K562 (cell line): ENCODE data around the gene RAB31. TPM values are rescaled to one million over a fixed set of nuclear protein-coding genes. Genes with fewer than 3 reads are reported as not detected.

Source experiments
- ATAC-seq: fragments of 200-7000 bp; cut with Tn5 transposase; 3 replicates; pipeline ENCODE4 v1.9.1; 2020; ENCODE audit warnings: moderate library complexity
- BruUV-seq: library from RNA; stranded (reverse); fragments of 400-500 nt; replicated peaks from 2 replicates; lab custom pipeline; 2021; lab: Mats Ljungman, UMichigan
- CTCF ChIA-PET: fragments of 300-600 bp; formaldehyde crosslinking; extraction: SDS; loops from one replicate; lab custom pipeline; 2021; ENCODE audit warnings: low intra/inter-chr PET ratio; lab: Yijun Ruan, JAX
- POLR2A ChIA-PET: fragments of 300-600, 350-650 bp; sonication (Branson Sonifier 250); formaldehyde crosslinking; extraction: SDS; loops from one replicate; lab custom pipeline; 2021; ENCODE audit warnings: antibody characterized with exemption, inconsistent platforms; lab: Yijun Ruan, JAX
- DNase-seq, 4 experiments: peaks; one replicate each; pipeline versions ENCODE4 v3.0.0 to v3.0.0-alpha.2; 2011 to 2018; ENCODE audit warnings: low spot score in 3 of 4, mixed read lengths in 3 of 4; ENCODE audit errors: extremely low read depth in 1 of 4
- FAIRE-seq: peaks from 2 replicates; lab custom pipeline; 2011; peaks lifted over from hg19 to GRCh38; lab: Jason Lieb, UNC
- H2AFZ ChIP-seq: 2 replicates; pipeline ENCODE4 v1.6.0; 2011; ENCODE audit warnings: low read depth, low read length, control low read depth, inconsistent platforms
- H3K27ac ChIP-seq: fragments of 200-600 bp; 3 replicates; pipeline ENCODE4 v1.8.0; 2011; ENCODE audit warnings: low read depth, mild to moderate bottlenecking, control low read depth, inconsistent platforms, low read length, moderate library complexity, mixed read lengths; ENCODE audit errors: extremely low read depth
- H3K27me3 ChIP-seq, 2 experiments: fragments of 300-600 bp in 1 of 2; 2 replicates in 1 of 2; 3 replicates in 1 of 2; pipeline versions ENCODE4 v1.6.0 to v1.8.0; 2011; ENCODE audit warnings: inconsistent platforms in 2 of 2, low read length in 2 of 2, mild to moderate bottlenecking in 1 of 2, mixed read lengths in 1 of 2, moderate library complexity in 1 of 2; ENCODE audit not compliant: control insufficient read depth in 2 of 2, insufficient read depth in 2 of 2
- H3K36me3 ChIP-seq: fragments of 300-600 bp; 3 replicates; pipeline ENCODE4 v1.8.0; 2011; ENCODE audit warnings: mild to moderate bottlenecking, low read length, inconsistent platforms; ENCODE audit not compliant: control insufficient read depth, insufficient read depth
- H3K4me1 ChIP-seq, 2 experiments: fragments of 200-600 bp in 1 of 2; replicated peaks in 1 of 2; 2 replicates in 1 of 2; 3 replicates in 1 of 2; pipeline versions ENCODE4 v1.5.1 to v1.8.0; 2011; ENCODE audit warnings: inconsistent platforms in 2 of 2, low read length in 2 of 2, mild to moderate bottlenecking in 1 of 2, mixed read lengths in 1 of 2, moderate library complexity in 1 of 2; ENCODE audit not compliant: control insufficient read depth in 2 of 2, insufficient read depth in 2 of 2
- H3K4me2 ChIP-seq: 2 replicates; pipeline ENCODE4 v1.6.1; 2011; ENCODE audit warnings: low read length, control low read depth, inconsistent platforms, mixed read lengths; ENCODE audit not compliant: insufficient read depth
- H3K4me3 ChIP-seq: fragments of 200-600 bp; sonication (generic), shearing (Covaris generic); 2 replicates; pipeline ENCODE4 v1.5.1; 2016; ENCODE audit warnings: control low read depth, inconsistent platforms
- H3K79me2 ChIP-seq: fragments of 200-600 bp; 3 replicates; pipeline ENCODE4 v1.8.0; 2011; ENCODE audit warnings: low read length, inconsistent platforms; ENCODE audit not compliant: control insufficient read depth, insufficient read depth
- H3K9ac ChIP-seq, 2 experiments: 2 replicates each; pipeline versions ENCODE4 v1.6.0 to v1.6.1; 2011; ENCODE audit warnings: low read depth in 2 of 2, low read length in 2 of 2, control low read depth in 1 of 2, inconsistent platforms in 1 of 2, mild to moderate bottlenecking in 1 of 2, mixed read lengths in 1 of 2; ENCODE audit not compliant: insufficient read depth in 1 of 2
- H3K9me1 ChIP-seq: one replicate; pipeline ENCODE4 v1.6.0; 2011; ENCODE audit warnings: inconsistent platforms, mild to moderate bottlenecking, low read length, moderate library complexity; ENCODE audit not compliant: control insufficient read depth, insufficient read depth
- H3K9me3 ChIP-seq: replicated peaks from 2 replicates; pipeline ENCODE4 v1.5.1; 2011; ENCODE audit warnings: low read depth, low read length, inconsistent platforms; ENCODE audit not compliant: control insufficient read depth, insufficient read depth
- H4K20me1 ChIP-seq: replicated peaks from 2 replicates; pipeline ENCODE4 v1.6.1; 2011; ENCODE audit warnings: low read length, inconsistent platforms, mixed read lengths; ENCODE audit not compliant: control insufficient read depth, insufficient read depth
- CHD4 ChIP-seq: fragments of 200-600 bp; sonication (generic); IDR thresholded peaks from 3 replicates; pipeline ENCODE4 v1.6.1; 2012; ENCODE audit warnings: low read depth, mild to moderate bottlenecking, mixed read lengths, low read length, inconsistent platforms; ENCODE audit not compliant: insufficient read depth, insufficient replicate concordance, poor library complexity, severe bottlenecking
- GTF2E2 ChIP-seq: fragments of 200-800 bp; sonication (Bioruptor generic); IDR thresholded peaks from 2 replicates; pipeline ENCODE4 v1.6.1; 2016; ENCODE audit warnings: missing genetic modification characterization, missing compliant biosample characterization
- HDAC6 ChIP-seq: IDR thresholded peaks from 2 replicates; pipeline ENCODE4 v1.6.1; 2012; ENCODE audit warnings: low read depth, mild to moderate bottlenecking, control low read depth, inconsistent platforms, low read length, moderate library complexity
- ILF3 ChIP-seq: fragments of 450-650 bp; IDR thresholded peaks from 2 replicates; pipeline ENCODE4 v1.6.1; 2018; ENCODE audit warnings: antibody characterized with exemption, mild to moderate bottlenecking, moderate library complexity, borderline replicate concordance
- MLLT1 ChIP-seq, 2 experiments: fragments of 450-650 bp; IDR thresholded peaks; 2 replicates each; pipeline ENCODE4 v1.6.1; 2016
- MXI1 ChIP-seq: IDR thresholded peaks from 2 replicates; pipeline ENCODE4 v1.6.1; 2011; ENCODE audit warnings: low read depth, mild to moderate bottlenecking, improper control_type of control experiment, low read length
- POLR2G ChIP-seq: fragments of 200-400 bp; formaldehyde crosslinking; IDR thresholded peaks from 2 replicates; pipeline ENCODE4 v1.6.1; 2017; ENCODE audit warnings: low read depth, mild to moderate bottlenecking, antibody characterized with exemption, low read length, moderate library complexity
- PRMT5 ChIP-seq: sonication (generic); formaldehyde crosslinking; IDR thresholded peaks from 2 replicates; pipeline ENCODE4 v1.5.0; 2020; ENCODE audit warnings: missing genetic modification reagents
- ZNF175 ChIP-seq: fragments of 200-800 bp; sonication (Bioruptor generic); IDR thresholded peaks from 2 replicates; pipeline ENCODE4 v1.6.1; 2016; ENCODE audit warnings: low read depth, mild to moderate bottlenecking, missing genetic modification characterization, missing compliant biosample characterization
- ZNF311 ChIP-seq: fragments of 250-450 bp; sonication (Bioruptor Pico); IDR thresholded peaks from 2 replicates; pipeline ENCODE4 v1.4.0; 2020; ENCODE audit warnings: mild to moderate bottlenecking, moderate library complexity
- WGBS: fragments of 100-300 bp; shearing (Covaris generic); methylation state at CpG from one replicate; pipeline ENCODE4 v1.1.6; 2016; ENCODE audit warnings: low coverage, mixed read lengths; ENCODE audit not compliant: insufficient coverage; ENCODE audit errors: missing lambda C conversion rate; 5-methylcytosine and 5-hydroxymethylcytosine counted together
- in situ Hi-C: fragments of 300-500 bp; cut with MboI; formaldehyde crosslinking; loops from 4 replicates; pipeline ENCODE4 v1.15.0; 2018; ENCODE audit warnings: inconsistent platforms, mixed read lengths
- intact Hi-C: fragments of 100-400 bp; cut with micrococcal nuclease; formaldehyde crosslinking; loops from 2 replicates; pipeline ENCODE4 v1.14.2; 2022
- polyA plus RNA-seq, 8 experiments: library from polyadenylated mRNA; depleted of rRNA in 4 of 8; stranded (reverse) in 5 of 8; unstranded in 3 of 8; fragments of >200 nt; fragmentation: Nextera tagmentation in 2 of 8; fragmentation: Illumina TruSeq in 1 of 8; extraction: Ambion mirVana in 2 of 8; extraction: Trizol in 1 of 8; gene quantifications; 2 replicates each; pipeline versions ENCODE4 v1.2.1 to v1.2.3, GENCODE V29; 2011 to 2014; ENCODE audit warnings: inconsistent platforms in 1 of 8, missing spikeins in 1 of 8
- total RNA-seq, 7 experiments: library from RNA; depleted of rRNA in 6 of 7; stranded (reverse); fragments of >200 nt in 6 of 7; fragmentation: Illumina TruSeq in 2 of 7; extraction: Trizol in 2 of 7; gene quantifications; 2 replicates each; pipeline versions ENCODE4 v1.2.1 to v1.2.3, GENCODE V29; 2011 to 2021; ENCODE audit warnings: low replicate concordance in 1 of 7
- TF ChIP-seq, protein P1 (sequence below): sonication (generic); formaldehyde crosslinking; IDR thresholded peaks from 2 replicates; pipeline ENCODE4 v1.9.0; 2022; ENCODE audit warnings: mild to moderate bottlenecking, missing genetic modification reagents

The RAB31 gene
- total and polyA plus RNA-seq, 9 of the 15 experiments (the other 6 are each of a cell fraction or from before 2014, with no cell fraction given) = 20.7 to 70.4 (median 41.3) TPM

GRCh38 chr18:9741406-9741792, 33.3 kb downstream of the RAB31 start:
- TF ChIP-seq GTF2E2 (tag) (no peak), POLR2G (peak; percentile 44; the same call in 1 of the 2 replicates)
- no TSS peak for BruUV-seq
- DNase-seq (no peak), ATAC-seq (no peak), FAIRE-seq (no peak)
- Histone ChIP-seq H3K4me1 (peaks cover 28 to 32% of the 10 kb centered on the region in 2 experiments), H3K4me2 (no peak overlapping the region), H3K36me3 (no peaks in the 10 kb centered on the region), H2AFZ (peak overlapping the region; percentile 80; the same call in 1 of the 2 replicates), H4K20me1 (no peaks in the 10 kb centered on the region), H3K9me3 (no peaks in the 10 kb centered on the region), H3K9ac (peak overlapping the region in 1 of 2 experiments; percentile 79; a peak in 2 of 4 replicates), H3K27ac (peak overlapping the region; percentile 74; the same call in 1 of the 3 replicates), H3K4me3 (no peak overlapping the region), H3K27me3 (no peaks in the 10 kb centered on the region), H3K79me2 (peaks cover 31% of the 10 kb centered on the region), H3K9me1 (no peaks in the 10 kb centered on the region)
- in situ Hi-C loops = no loop called here
- POLR2A ChIA-PET = no interaction called here
- intact Hi-C loops = no loop called here
- CTCF ChIA-PET = no interaction called here
- WGBS = 90% methylated on average over 6 of the region's 6 CpGs

- H3K27me3 ChIP-seq = no peaks in the 10 kb centered on the region
- H3K9ac ChIP-seq = peak overlapping the region; percentile 62 to 79
- no peaks in the 10 kb centered on the region for H4K20me1 ChIP-seq
- H3K9me3 ChIP-seq = no peaks in the 10 kb centered on the region
- in situ Hi-C loops = no loop called here
- peak in 1 of 4 experiments; percentile 34 for DNase-seq
- H3K9me1 ChIP-seq = no peaks in the 10 kb centered on the region
- intact Hi-C loops = no loop called here
- peak overlapping the region; percentile 74; the same call in 2 of the 3 replicates for H3K27ac ChIP-seq
- peaks cover 28 to 31% of the 10 kb centered on the region in 2 experiments for H3K4me1 ChIP-seq
- ChIA-PET CTCF (no interaction called here), POLR2A (interaction anchor here (0.7 to 1.7 kb wide), 6 partner anchors 8 to 989 kb away, joined by 3 to 9 read pairs (median 4); no protein-coding TSS in a partner anchor)
- H3K36me3 ChIP-seq = no peaks in the 10 kb centered on the region
- 80% methylated on average over 20 of the region's 20 CpGs for WGBS
- no peak overlapping the region for H3K4me3 ChIP-seq
- H2AFZ ChIP-seq = peak overlapping the region; percentile 80
- peaks cover 31% of the 10 kb centered on the region for H3K79me2 ChIP-seq
- peak; percentile 27 for ATAC-seq
- peak overlapping the region; percentile 65 for H3K4me2 ChIP-seq
- no TSS peak for BruUV-seq
- no peak for FAIRE-seq
- TF ChIP-seq, protein P1, sequence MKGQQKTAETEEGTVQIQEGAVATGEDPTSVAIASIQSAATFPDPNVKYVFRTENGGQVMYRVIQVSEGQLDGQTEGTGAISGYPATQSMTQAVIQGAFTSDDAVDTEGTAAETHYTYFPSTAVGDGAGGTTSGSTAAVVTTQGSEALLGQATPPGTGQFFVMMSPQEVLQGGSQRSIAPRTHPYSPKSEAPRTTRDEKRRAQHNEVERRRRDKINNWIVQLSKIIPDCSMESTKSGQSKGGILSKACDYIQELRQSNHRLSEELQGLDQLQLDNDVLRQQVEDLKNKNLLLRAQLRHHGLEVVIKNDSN = 0 out of 2 replicates have a peak, but pooled peaks have one; percentile 20
- TF ChIP-seq ILF3 (no peak), ZNF311 (CRISPR knock-in tag) (0 out of 2 replicates have a peak, but pooled peaks have one; percentile 51), HDAC6 (no peak), CHD4 (no peak), PRMT5 (no peak), MLLT1 (IDR thresholded peaks at IDR 0.05) (peak in 1 of 2 experiments; percentile 79; a peak in 2 of 4 replicates), ZNF175 (CRISPR knock-in tag) (peak; percentile 9; the same call in 1 of the 2 replicates), MXI1 (no peak)
These were observed 33.9 kb downstream of the RAB31 start for GRCh38 chr18:9741793-9742523.
